GM18505 (cell line): ENCODE results near the gene CDH6.

ENCODE experiments used
- ATAC-seq: cut with Tn5 transposase; IDR thresholded peaks from one replicate; pipeline ENCODE4 v1.9.1; 2021; ENCODE audit not compliant: unreplicated experiment
- POLR2A ChIP-seq: IDR thresholded peaks from 4 replicates; pipeline ENCODE4 v1.6.1; 2011; ENCODE audit warnings: borderline replicate concordance; ENCODE audit not compliant: insufficient read depth, insufficient read length; ENCODE audit errors: extremely low read depth

Gene CDH6

DNA sequence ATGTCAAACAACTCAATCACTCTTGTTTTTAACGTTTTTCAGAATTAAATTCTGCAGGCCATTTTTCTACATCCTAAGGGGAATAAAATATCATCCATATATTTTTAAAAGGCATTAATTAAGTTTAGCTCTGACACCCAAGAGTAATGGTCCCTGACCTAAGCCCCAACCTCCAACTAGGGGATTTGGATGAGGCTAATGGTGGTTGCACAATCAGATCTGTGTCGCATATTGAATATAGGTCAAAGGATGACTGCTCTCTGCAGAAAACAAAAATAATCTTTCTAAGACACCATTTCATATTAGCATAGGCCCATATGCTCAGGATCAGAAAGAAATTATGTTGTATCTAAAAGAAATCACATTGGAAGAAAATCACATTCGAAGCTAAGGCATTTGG lies 20.7 kb downstream of the CDH6 start:
- ATAC-seq = no peak
- TF ChIP-seq POLR2A = no peak

DNA sequence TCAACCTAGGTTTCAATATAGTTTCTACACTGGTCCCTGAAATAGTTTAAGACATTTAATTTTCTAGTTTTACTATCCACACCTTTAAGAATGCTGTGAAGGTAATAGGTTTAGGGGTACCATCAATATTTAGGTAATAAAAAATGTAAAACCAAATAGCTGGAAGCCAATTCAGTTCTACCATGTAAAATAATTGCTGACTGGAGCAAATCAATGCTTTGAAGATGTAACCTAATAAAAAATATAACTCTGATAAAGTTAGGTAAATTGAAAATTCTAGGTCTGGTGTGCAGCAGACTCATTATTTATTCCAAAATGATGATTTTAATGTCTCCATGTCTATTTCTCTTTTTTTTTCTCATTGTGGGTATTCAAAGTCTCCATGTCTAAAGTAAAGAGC lies 21.8 kb downstream of the CDH6 start:
- ATAC-seq = no peak

DNA sequence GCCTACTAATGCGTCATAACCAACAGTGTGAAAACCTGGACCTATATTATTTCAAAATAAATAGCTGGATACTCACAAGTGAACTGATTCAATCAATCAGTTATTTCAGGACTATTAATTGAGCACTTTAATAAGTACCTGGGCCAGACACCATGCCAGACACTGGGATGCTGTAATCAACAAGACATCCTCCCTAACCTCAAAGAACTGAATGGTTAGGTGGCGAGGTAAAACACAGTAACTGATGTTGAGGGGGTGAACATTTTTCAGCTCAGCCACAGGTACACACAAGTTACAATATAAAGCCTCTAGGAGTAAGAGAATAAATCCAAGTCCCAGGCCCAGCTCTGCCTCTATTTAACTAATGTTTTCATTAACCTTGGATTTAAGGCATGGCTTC lies 24.0 kb downstream of the CDH6 start:
- ATAC-seq = no peak
- TF ChIP-seq POLR2A = no peak

More for the DNA sequence above, 21.8 kb downstream of the CDH6 start:
- TF ChIP-seq POLR2A = no peak

DNA sequence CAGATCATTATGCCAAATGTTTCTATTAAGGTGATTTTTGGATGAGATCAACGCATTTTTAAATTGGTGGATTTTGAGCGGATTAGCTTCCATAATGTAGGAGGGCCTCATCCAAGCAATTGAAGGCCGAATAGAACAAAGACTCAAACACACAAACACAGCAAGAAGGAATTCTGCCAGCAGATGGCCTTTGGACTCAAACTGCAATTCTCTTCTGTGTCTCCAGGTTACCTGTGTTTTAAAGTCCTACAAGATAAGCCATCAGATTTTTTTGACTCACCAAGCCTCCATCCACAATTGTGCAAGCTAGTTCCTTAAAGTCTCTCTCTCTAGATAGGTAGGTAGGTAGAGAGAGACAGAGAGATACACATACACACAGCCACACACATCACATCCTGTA lies 25.5 kb downstream of the CDH6 start:
- ATAC-seq = no peak
- no peak for TF ChIP-seq POLR2A

DNA sequence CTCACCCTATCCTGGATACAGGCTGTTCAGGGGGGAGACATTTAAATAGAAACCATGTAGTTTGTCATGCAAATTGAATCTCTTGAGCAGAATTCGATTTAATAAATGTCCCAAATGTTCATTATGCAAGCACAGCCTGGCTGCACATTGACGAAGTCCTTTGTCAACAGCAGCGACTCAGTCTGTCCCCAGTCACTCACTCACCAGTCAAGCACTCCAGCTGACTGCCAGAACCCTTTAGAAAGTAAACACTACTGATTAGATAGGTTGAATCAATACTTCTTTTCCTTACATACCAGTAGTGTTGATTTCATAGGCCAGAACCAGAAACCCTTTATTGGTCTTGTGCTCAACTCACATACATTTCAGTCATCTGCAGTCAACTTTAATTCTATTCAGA lies 27.5 kb downstream of the CDH6 start:
- no peak for ATAC-seq

DNA sequence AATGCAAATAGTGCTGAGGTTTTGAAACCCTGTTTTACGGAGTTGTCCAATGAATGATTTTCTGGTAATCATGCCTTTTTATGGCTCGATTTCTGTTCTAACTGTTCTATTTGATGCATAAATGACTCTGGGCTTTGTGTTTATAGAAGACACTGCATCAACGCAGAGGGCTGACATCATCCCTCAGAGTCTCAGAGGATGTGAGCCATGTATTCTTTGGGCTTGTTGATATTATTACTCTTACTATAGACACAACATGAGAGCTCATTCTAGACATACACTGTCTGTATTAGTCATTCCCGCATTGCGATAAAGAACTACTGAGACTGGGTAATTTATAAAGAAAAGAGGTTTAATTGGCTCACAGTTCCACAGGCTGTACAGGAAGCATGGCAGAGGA lies 31.6 kb downstream of the CDH6 start:
- no peak for TF ChIP-seq POLR2A
- ATAC-seq = no peak

More for the DNA sequence above, 27.5 kb downstream of the CDH6 start:
- TF ChIP-seq POLR2A = no peak

DNA sequence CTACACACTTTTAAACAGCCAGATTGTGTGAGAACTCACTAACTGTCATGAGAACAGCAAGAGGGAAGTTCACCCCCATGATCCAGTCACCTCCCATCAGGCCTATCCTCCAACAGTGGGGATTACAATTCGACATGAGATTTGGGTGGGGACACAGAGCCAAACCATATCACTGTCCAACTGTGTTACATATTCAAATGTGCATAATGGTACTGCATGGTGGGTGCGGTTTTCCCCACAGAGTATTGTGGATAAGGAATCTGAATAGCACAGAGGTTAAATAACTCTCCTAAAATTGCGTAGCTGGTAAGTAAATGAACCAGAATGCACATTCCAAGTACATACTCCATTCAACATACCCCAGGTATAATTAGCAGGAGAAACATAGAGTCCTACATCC lies 32.1 kb downstream of the CDH6 start:
- no peak for ATAC-seq
- no peak for TF ChIP-seq POLR2A

DNA sequence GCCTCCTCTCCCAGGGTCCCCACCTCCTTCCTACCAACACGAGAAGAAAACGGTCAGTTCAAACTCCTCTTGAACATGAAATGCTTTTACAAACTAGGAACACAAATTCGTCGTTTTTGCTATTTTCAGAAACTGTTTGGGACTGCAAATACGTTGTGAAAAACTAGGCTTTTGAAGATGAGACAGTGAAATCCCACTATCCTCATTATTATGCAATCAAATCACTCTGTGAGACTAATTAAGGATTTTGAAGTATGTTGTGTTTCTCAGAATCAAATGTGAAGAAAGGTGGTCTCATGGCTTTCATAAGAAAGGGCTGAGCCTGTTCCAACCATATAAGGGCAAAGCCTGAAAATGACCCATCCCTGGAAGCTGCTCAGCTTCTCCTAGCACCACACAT lies 33.2 kb downstream of the CDH6 start:
- TF ChIP-seq POLR2A = no peak
- no peak for ATAC-seq

DNA sequence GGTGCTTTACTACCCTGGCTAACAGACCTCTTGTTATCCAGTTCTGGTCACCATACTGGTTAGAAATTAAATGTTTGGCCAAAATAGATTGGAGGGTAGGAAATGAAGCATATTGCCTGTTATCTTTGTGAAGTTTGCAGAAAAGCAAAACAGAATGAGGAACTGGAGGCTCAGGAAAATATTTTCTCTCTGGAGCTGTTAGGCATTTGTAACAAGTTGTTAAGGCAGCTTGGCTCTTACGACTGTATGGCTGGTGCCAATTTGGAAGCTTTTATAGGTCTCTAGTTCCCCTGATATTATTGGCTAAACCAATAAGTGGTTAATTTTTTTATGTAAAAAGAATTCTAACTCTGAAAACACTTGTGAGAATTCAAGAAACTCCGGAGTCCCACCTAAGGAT lies 35.8 kb downstream of the CDH6 start:
- ATAC-seq = no peak
- TF ChIP-seq POLR2A = no peak

DNA sequence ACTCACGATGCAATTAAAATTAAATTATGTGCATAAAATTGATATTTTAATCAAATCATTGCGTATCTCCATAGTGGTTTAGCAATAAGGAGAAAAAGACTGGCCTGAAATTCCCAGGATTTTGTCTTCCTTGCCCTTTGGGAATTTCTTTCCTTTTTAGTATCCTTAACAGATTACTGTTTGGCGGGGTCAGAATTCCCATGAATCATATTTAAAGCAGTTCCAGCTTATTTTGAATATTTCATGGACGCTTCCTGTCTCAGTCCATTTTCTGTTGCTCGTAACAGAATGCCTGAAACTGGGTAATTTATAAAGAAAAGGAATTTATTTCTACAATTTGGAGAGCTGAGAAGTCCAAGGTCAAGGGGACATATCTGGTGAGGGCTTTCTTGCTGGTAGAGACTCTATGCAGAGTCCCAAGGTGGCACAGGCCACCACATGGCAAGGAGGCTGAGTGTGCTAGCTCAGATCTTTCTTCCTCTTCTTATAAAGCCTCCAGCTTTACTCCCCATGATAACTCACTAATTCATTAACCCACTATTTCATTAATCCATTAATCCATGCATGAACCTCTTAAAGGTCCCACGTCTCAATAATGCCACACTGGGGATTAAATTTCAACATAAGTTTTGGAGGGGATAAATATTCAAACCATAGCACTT lies 37.8 kb downstream of the CDH6 start:
- TF ChIP-seq POLR2A = no peak
- ATAC-seq = no peak

DNA sequence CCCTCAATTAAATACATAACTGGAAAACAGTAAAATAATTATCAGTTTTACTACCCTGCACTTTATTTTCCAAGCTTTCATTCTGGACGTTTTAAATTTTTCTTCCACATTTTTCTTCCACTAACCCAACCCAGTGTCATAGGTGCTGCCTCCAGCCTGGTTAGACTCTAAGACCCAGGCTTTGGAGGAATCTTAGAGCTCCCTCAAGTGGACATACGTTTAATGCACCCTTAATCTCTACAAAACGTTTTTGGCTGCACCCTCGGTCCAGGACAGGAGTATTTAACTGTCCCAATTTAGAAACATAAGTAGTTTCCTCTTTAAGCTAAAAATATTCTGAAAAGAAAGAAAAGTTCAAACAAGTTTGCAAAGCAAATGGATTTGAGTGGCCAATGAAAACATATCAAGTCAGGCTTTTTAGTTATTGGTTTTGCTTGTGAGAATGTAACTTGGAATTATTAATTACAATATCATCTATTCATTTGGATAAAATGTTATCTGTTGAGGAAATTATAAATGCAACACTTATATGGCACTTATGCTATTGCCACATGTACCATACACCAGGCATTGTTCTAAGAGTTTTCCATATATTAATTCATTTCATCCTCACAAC lies 38.9 kb downstream of the CDH6 start:
- peak; percentile 85 for ATAC-seq
- no peak for TF ChIP-seq POLR2A

DNA sequence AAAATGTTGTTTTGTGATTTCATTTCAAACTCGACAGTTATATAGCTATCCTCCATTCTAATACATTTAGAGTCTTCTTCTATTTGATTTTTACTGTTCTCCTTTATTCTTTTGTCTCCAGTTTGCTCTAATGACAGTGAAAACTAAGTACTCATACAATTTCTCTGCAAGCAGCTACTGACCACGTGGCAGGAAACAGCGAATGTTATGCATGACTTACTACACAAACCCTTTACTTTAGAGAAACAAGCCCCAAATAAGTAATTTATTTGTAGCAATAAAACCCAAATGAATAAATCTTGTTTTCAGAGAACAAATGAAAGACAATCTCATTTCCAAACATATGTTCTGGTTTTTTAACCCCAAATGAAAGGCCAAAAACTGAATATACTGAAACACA lies 41.9 kb downstream of the CDH6 start:
- no peak for ATAC-seq
- no peak for TF ChIP-seq POLR2A

DNA sequence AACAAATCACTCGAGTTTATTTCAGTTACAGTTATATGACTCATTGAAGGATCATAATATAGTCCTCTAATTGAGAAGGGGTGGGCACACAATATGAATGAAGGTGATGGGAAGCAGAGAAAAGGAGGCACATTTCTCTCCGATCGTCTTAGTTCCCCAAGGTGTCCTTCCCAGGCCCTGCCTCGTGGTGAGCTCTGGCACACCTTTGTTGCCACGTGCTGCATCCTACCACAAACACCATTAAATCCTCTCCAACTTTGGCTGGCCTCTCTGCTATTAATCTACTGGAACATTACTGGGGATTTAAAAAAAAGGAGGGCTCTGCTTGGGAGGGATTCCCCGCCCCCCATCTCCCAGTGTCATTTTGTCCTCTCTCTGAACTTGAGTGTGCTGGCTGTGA lies 42.9 kb downstream of the CDH6 start:
- no peak for ATAC-seq
- TF ChIP-seq POLR2A = no peak

DNA sequence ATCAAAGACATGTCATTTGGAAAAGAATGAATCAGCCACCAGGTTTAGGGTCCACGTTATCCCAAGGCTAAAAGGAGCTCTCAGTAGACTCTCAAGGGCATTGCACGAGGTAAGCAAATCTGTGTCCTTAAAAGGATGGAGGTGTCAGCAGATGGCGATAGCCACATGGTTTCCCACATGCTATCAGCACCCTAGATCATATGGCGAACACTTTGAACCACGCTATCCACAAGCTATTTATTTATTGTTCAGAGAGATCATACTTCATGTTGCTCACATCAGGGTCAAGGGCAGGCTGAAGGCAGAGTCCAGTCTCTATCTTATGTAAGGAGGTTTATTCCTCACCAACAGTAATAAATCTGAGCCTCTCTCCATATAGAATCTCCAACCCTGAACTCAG lies 43.7 kb downstream of the CDH6 start:
- ATAC-seq = no peak
- no peak for TF ChIP-seq POLR2A
